GM18505 (cell line): Measurements from ENCODE around the gene CNOT6L.

Experiments used
- ATAC-seq: cut with Tn5 transposase; IDR thresholded peaks from one replicate; pipeline ENCODE4 v1.9.1; 2021; ENCODE audit not compliant: unreplicated experiment
- POLR2A ChIP-seq: IDR thresholded peaks from 4 replicates; pipeline ENCODE4 v1.6.1; 2011; ENCODE audit warnings: borderline replicate concordance; ENCODE audit not compliant: insufficient read depth, insufficient read length; ENCODE audit errors: extremely low read depth

The CNOT6L gene

GRCh38 chr4:77706717-77707116, 112.5 kb downstream of the CNOT6L start:
- no peak for ATAC-seq
- TF ChIP-seq POLR2A: no peak

DNA sequence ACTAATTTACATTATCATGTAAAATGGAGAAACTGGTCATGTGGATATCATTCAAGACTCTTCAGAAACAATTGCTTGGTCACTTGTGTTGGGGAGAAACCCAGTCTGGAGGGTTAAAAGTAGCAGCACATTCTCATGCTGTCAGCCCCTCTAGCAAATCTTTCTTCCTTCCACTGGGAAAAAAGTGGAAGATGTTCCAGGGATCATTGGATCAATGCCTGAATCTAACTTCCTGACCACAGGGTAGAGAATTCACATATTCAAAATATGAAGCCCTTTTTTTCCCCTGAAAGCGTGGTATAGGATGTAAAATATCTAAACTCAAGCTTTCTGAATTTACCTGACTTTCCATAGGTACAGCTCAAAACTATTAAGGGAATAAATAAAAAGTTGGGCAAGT, 115.5 kb downstream of the CNOT6L start:
- TF ChIP-seq POLR2A: no peak
- ATAC-seq: no peak

DNA sequence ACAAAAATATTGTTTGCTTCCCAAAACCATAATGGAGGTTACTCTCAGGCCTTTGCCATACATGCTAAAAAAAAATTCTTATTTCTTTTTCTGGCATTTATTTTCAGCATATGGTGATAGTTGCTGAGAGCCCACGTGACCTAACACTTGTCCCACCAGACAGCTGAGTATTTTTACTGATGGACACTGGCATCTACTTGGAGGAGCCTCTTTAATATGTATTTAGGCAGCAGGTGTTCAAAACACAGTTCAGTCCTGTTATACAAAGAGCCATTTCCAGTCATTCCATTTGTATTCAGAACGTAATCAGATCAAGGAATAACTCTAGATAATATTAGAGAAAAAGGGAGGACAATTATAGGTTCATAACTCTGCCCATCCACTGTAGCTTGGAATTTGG, 118.0 kb downstream of the CNOT6L start:
- no peak for ATAC-seq
- no peak for TF ChIP-seq POLR2A

DNA sequence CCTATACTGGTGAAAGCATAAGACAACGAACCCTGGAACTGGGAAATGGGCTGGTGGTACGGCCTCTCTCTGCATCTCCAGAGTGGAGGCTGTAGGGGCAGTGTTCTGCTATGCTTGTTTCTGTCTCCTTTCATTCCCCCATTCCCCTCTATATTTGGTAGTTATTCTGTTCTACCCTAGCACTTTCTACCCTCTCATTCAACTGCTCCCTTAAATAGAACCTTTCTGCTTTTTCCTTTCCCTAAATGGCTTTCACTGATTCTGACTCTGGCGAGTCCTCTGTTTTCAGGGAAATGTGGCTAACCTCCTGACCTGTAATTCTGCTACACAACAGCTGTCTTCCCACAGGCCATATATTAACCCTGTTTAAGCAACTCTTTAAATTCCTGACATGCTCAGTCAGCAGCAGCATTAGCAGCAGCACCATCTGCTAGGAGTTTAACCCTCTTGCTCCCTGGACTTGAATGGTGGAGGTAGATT, 119.4 kb downstream of the CNOT6L start:
- TF ChIP-seq POLR2A: no peak
- no peak for ATAC-seq

GRCh38 chr4:77697860-77698590, 121.1 kb downstream of the CNOT6L start:
- TF ChIP-seq POLR2A: no peak
- ATAC-seq: no peak

DNA sequence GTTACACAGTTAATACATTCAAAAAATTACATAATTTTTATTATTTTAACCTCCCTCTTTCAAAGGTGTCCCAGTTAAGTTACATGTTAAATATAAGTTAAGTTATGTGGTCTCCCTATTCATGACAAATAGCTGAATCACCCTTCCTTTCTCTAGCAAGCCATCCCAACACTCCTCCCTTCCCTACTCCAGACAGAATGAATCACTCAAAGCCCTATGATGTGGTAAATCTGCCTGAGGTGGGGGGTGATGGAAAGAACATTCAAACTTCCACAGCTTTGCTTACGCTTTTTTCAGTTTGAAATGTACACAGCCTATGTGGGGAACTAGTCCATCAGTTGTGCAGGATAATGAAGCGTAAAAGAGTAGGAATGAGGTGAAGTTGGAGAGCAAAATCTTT, 123.4 kb downstream of the CNOT6L start:
- no peak for TF ChIP-seq POLR2A
- no peak for ATAC-seq

GRCh38 chr4:77692847-77693432, 126.2 kb downstream of the CNOT6L start:
- no peak for ATAC-seq
- no peak for TF ChIP-seq POLR2A

GRCh38 chr4:77681792-77682191, 137.4 kb downstream of the CNOT6L start:
- TF ChIP-seq POLR2A: no peak

DNA sequence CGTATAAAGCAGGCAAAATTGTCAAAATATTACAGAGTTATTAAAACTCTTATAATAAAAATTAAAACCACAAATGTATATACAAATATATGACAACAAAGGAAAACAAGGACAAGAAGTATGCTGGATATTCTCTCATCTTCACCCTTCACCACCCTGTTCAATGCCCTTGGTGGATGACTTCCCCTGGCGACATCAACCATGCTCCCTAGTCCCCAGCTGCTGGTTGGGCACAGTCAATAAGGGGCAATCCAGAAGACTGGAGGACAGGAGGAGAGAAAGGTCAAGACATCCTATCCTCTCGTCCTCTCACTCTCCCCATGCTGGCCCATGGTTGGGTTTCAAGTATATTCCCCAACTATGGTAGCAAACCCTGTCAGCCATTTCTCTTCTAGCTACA, 142.3 kb downstream of the CNOT6L start:
- no peak for ATAC-seq

More at GRCh38 chr4:77681792-77682191, 137.4 kb downstream of the CNOT6L start:
- ATAC-seq: no peak

GRCh38 chr4:77671051-77671450, 148.1 kb downstream of the CNOT6L start:
- ATAC-seq: no peak
- TF ChIP-seq POLR2A: no peak

More for the DNA sequence above, 142.3 kb downstream of the CNOT6L start:
- TF ChIP-seq POLR2A: no peak

DNA sequence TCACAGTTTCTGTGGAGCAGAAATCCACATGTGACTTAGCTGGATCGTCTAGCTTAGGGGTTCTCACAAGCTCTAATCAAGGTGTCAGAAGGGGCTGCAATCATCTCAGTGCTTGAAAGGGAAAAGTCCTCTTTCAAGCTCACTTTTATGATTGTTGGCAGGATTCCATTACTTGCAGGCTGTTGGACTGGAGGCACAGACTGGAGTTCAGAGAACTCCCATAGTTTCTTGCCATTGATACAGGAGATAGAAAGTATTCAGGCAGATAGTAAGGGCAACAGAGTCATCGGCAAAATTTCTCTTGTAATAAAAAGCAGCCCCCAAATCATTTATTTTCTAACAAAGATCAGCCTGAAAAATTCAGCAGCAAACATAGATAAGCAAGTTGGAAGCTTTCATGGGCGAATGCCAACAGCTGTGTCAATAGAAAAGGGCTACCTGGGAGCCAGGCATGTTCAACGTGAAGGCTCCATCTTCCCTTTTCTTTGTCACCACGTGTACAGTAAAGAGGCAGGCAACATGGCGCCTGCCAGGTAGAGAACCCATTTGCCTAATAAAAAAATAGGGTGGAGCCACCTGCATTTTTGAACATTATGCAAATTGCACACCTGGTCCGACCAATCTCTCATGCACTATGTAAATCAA, 149.1 kb downstream of the CNOT6L start:
- TF ChIP-seq POLR2A: no peak
- no peak for ATAC-seq

- no peak for ATAC-seq
- TF ChIP-seq POLR2A: no peak
These were observed 153.6 kb downstream of the CNOT6L start for GRCh38 chr4:77665381-77666069.
